B cell (primary cell): ENCODE results near the gene SNAPC4. TPM values are rescaled to one million over a fixed set of nuclear protein-coding genes. Genes with fewer than 3 reads are reported as not detected.

Source experiments
- ATAC-seq: fragments of 200-7000 bp; cut with Tn5 transposase; one replicate; pipeline ENCODE4 v1.10.0; 2021; ENCODE audit warnings: low read depth, mild to moderate bottlenecking, moderate number of reproducible peaks, moderate library complexity
- CTCF ChIA-PET: fragments of 350-600 bp; sonication (Branson Sonifier 250); formaldehyde crosslinking; loops from one replicate; lab custom pipeline; 2021; ENCODE audit warnings: antibody characterized with exemption, inconsistent platforms; lab: Charles Lee
- POLR2A ChIA-PET: fragments of 350-600 bp; sonication (Branson Sonifier 250); formaldehyde crosslinking; loops from one replicate; lab custom pipeline; 2021; ENCODE audit warnings: antibody characterized with exemption; lab: Charles Lee
- DNase-seq: peaks from one replicate; pipeline ENCODE4 v3.0.0; 2013
- H2AFZ ChIP-seq: 2 replicates; pipeline ENCODE4 v1.6.1; 2012; ENCODE audit warnings: mild to moderate bottlenecking, low read depth, low read length; ENCODE audit not compliant: insufficient read depth, poor library complexity, severe bottlenecking
- H3K27ac ChIP-seq, 2 donors: 1 replicate in 1 of 2; 2 replicates in 1 of 2; pipeline ENCODE4 v1.5.1; 2012 to 2013; ENCODE audit warnings: low read length in 2 of 2, mild to moderate bottlenecking in 2 of 2, moderate library complexity in 1 of 2
- H3K27me3 ChIP-seq, 4 experiments: fragments of 200-600 bp in 1 of 4; sonication (generic) in 1 of 4; replicated peaks in 1 of 4; 1 replicate in 2 of 4; 2 replicates in 2 of 4; pipeline versions ENCODE4 v1.6.1 to v1.7.0; 2013 to 2016; ENCODE audit warnings: low read length in 3 of 4, mild to moderate bottlenecking in 2 of 4, mixed read lengths in 1 of 4, moderate library complexity in 1 of 4; ENCODE audit not compliant: insufficient read depth in 4 of 4, control insufficient read depth in 3 of 4; ENCODE audit errors: control extremely low read depth in 1 of 4
- H3K36me3 ChIP-seq, 2 experiments: replicated peaks in 1 of 2; 1 replicate in 1 of 2; 2 replicates in 1 of 2; pipeline versions ENCODE4 v1.6.1 to v1.7.1; 2013; ENCODE audit warnings: low read length in 1 of 2; ENCODE audit not compliant: insufficient read depth in 2 of 2, control insufficient read depth in 1 of 2; ENCODE audit errors: control extremely low read depth in 1 of 2, extremely low read depth in 1 of 2
- H3K4me1 ChIP-seq, 2 donors: fragments of 200-600 bp in 1 of 2; sonication (generic) in 1 of 2; 1 replicate in 1 of 2; 2 replicates in 1 of 2; pipeline versions ENCODE4 v1.5.1 to v1.6.1; 2013 to 2017; ENCODE audit warnings: low read length in 2 of 2; ENCODE audit not compliant: control insufficient read depth in 2 of 2, insufficient read depth in 2 of 2
- H3K4me2 ChIP-seq: replicated peaks from 2 replicates; pipeline ENCODE3; 2012; ENCODE audit warnings: mild to moderate bottlenecking, low read depth, low read length; ENCODE audit not compliant: poor library complexity, severe bottlenecking
- H3K4me3 ChIP-seq, 5 experiments: fragments of 200-600 bp in 1 of 5; sonication (generic) in 1 of 5; 1 replicate in 3 of 5; 2 replicates in 2 of 5; pipeline versions ENCODE4 v1.5.1 to v1.7.0; 2011 to 2016; ENCODE audit warnings: low read length in 4 of 5, mild to moderate bottlenecking in 4 of 5, low read depth in 2 of 5, control low read depth in 1 of 5, moderate library complexity in 1 of 5; ENCODE audit not compliant: insufficient read depth in 1 of 5; ENCODE audit errors: control extremely low read depth in 1 of 5, extremely low read depth in 1 of 5
- H3K79me2 ChIP-seq: fragments of 200-600 bp; sonication (generic); one replicate; pipeline ENCODE4 v1.6.0; 2016; ENCODE audit warnings: low read length; ENCODE audit not compliant: control insufficient read depth, insufficient read depth
- H3K9ac ChIP-seq: fragments of 200-600 bp; sonication (generic); 2 replicates; pipeline ENCODE4 v1.6.1; 2017; ENCODE audit warnings: mild to moderate bottlenecking, low read length, moderate library complexity
- H3K9me3 ChIP-seq, 3 donors: one replicate each; pipeline versions ENCODE4 v1.6.1 to v1.7.1; 2013; ENCODE audit warnings: low read length in 2 of 3; ENCODE audit not compliant: control insufficient read depth in 2 of 3, insufficient read depth in 1 of 3; ENCODE audit errors: control extremely low read depth in 1 of 3
- H4K20me1 ChIP-seq: 2 replicates; pipeline ENCODE4 v1.6.0; 2012; ENCODE audit warnings: mild to moderate bottlenecking, low read length; ENCODE audit not compliant: insufficient read depth, control insufficient read depth, poor library complexity, severe bottlenecking
- H3K27ac Mint-ChIP-seq: one replicate; pipeline ENCODE4 v1.8.0; 2021; ENCODE audit warnings: mixed read lengths
- H3K27me3 Mint-ChIP-seq: one replicate; pipeline ENCODE4 v1.8.0; 2021; ENCODE audit warnings: mixed read lengths
- H3K4me1 Mint-ChIP-seq: one replicate; pipeline ENCODE4 v1.8.0; 2021; ENCODE audit warnings: mixed read lengths
- H3K4me3 Mint-ChIP-seq: one replicate; pipeline ENCODE4 v1.8.0; 2021; ENCODE audit warnings: mixed read lengths
- H3K9me3 Mint-ChIP-seq: one replicate; pipeline ENCODE4 v1.8.0; 2022; ENCODE audit warnings: mixed read lengths; ENCODE audit not compliant: insufficient read depth
- CTCF ChIP-seq: fragments of 200-600 bp; IDR thresholded peaks from one replicate; pipeline ENCODE4 v1.8.0; 2022; ENCODE audit warnings: antibody characterized with exemption, mild to moderate bottlenecking
- EZH2 ChIP-seq: IDR thresholded peaks from 2 replicates; pipeline ENCODE4 v1.6.1; 2012; ENCODE audit warnings: borderline replicate concordance, low read depth, mild to moderate bottlenecking, moderate library complexity, low read length; ENCODE audit not compliant: insufficient read depth, poor library complexity, severe bottlenecking
- WGBS: methylation state at CpG from one replicate; pipeline ENCODE4 v1.1.5; 2013; ENCODE audit warnings: missing lambda C conversion rate; ENCODE audit not compliant: insufficient coverage; 5-methylcytosine and 5-hydroxymethylcytosine counted together
- intact Hi-C: fragments of 100-400 bp; cut with micrococcal nuclease; formaldehyde crosslinking; loops from one replicate; pipeline ENCODE4 v1.10.0; 2022
- polyA plus RNA-seq: library from polyadenylated mRNA; depleted of rRNA; stranded (reverse); fragments of >200 nt; gene quantifications from 2 replicates; pipeline ENCODE4 v1.2.3, GENCODE V29; 2012
- total RNA-seq, 2 donors: library from RNA; stranded (reverse); fragments of 120-200 nt in 1 of 2; gene quantifications; 1 replicate in 1 of 2; 2 replicates in 1 of 2; pipeline versions ENCODE4 v1.2.3 to v1.2.4, GENCODE V29; 2013 to 2022

Gene SNAPC4
- total and polyA plus RNA-seq, 2 donors (not counting 1 experiment from before 2014, with no cell fraction given): 13.1 to 15.6 TPM

- H3K4me2 ChIP-seq: no peak overlapping the region
- H3K27ac ChIP-seq: no peak overlapping the region
- WGBS: 98% methylated on average over 28 of the region's 28 CpGs
- peaks cover 1 to 85% of the 10 kb centered on the region in 2 experiments for H3K36me3 ChIP-seq
- no peaks in the 10 kb centered on the region for H3K27me3 Mint-ChIP-seq
- intact Hi-C loops: no loop called here
- POLR2A ChIA-PET: interaction anchor here (1.1 kb wide), 1 partner anchor 12 kb away, joined by 3 read pairs; no protein-coding TSS in a partner anchor
- no peak overlapping the region for H3K27ac Mint-ChIP-seq
- H3K9me3 Mint-ChIP-seq: no peaks in the 10 kb centered on the region
- no peak overlapping the region for H3K4me3 ChIP-seq
- TF ChIP-seq CTCF (no peak), EZH2 (no peak)
- peaks cover 2% of the 10 kb centered on the region for H4K20me1 ChIP-seq
- no peaks in the 10 kb centered on the region for H3K9me3 ChIP-seq
- no peak for DNase-seq
- H3K4me3 Mint-ChIP-seq: no peak overlapping the region
- no peaks in the 10 kb centered on the region for H3K4me1 ChIP-seq
- H3K79me2 ChIP-seq: peaks cover 9% of the 10 kb centered on the region
- H3K4me1 Mint-ChIP-seq: no peaks in the 10 kb centered on the region
- H2AFZ ChIP-seq: no peak overlapping the region
- H3K27me3 ChIP-seq: no peaks in the 10 kb centered on the region
- CTCF ChIA-PET: no interaction called here
- H3K9ac ChIP-seq: no peak overlapping the region
- ATAC-seq: no peak
These were observed 8.0 kb downstream of the SNAPC4 start for GRCh38 chr9:136391737-136392537.

DNA sequence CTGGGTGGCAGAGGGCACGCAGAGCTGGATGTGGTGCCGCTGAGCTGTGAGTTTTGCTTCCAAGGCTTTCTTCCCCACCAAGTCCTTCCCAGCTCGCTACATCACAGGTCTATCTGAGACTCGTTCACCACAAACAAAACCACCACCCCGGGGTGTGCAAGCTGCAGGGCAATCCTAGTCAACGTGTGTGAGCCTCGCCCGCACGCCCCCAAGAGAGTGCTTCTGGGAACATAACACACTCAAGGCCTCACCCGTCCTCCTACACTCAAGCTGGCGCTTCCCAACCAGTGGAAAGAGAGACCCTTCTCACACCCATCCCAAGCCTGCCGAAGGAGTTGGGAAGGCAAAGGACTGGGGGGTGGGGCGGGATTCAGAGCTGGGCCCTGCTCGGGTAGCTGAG, 10.6 kb downstream of the SNAPC4 start:
- ATAC-seq (no peak), DNase-seq (no peak)
- Histone ChIP-seq H3K27me3 (no peaks in the 10 kb centered on the region), H3K4me2 (no peak overlapping the region), H2AFZ (no peak overlapping the region), H3K4me3 (no peak overlapping the region), H4K20me1 (no peaks in the 10 kb centered on the region), H3K9me3 (no peaks in the 10 kb centered on the region), H3K9ac (no peak overlapping the region), H3K79me2 (peaks cover 2% of the 10 kb centered on the region), H3K36me3 (peaks cover 0 to 61% of the 10 kb centered on the region in 2 experiments), H3K27ac (no peak overlapping the region), H3K4me1 (no peaks in the 10 kb centered on the region)
- Mint-ChIP-seq H3K4me3 (no peak overlapping the region), H3K27ac (no peak overlapping the region), H3K27me3 (no peaks in the 10 kb centered on the region), H3K9me3 (no peaks in the 10 kb centered on the region), H3K4me1 (no peaks in the 10 kb centered on the region)
- 80% methylated on average over 7 of the region's 14 CpGs for WGBS
- CTCF ChIA-PET: no interaction called here
- POLR2A ChIA-PET: no interaction called here
- TF ChIP-seq CTCF (no peak), EZH2 (no peak)
- intact Hi-C loops: no loop called here
